NCI-H526 treated with DMSO at 0.1 percent for 48 hours (cell line): ENCODE measurements around the gene RXRA.
A peak's percentile ranks its signal among the peaks of the same experiment; 100 is the strongest.

Experiments used
- DNase-seq: peaks from one replicate; lab custom pipeline; 2025; lab: John Stamatoyannopoulos, UW

The RXRA gene

GRCh38 chr9:134323741-134324358 is 2.4 kb upstream of the RXRA start:
- no peak for DNase-seq

- no peak for DNase-seq
Measured at GRCh38 chr9:134324359-134325095, 1.7 kb upstream of the RXRA start.

GRCh38 chr9:134325096-134325812 is 1.0 kb upstream of the RXRA start:
- no peak for DNase-seq

- DNase-seq, result peak; percentile 2
Measured at GRCh38 chr9:134326724-134327601, 708 bp downstream of the RXRA start.

- no peak for DNase-seq
Measured at GRCh38 chr9:134327671-134328231, 1.5 kb downstream of the RXRA start.

GRCh38 chr9:134328341-134328840 is 2.1 kb downstream of the RXRA start:
- DNase-seq, result no peak

- no peak for DNase-seq
Measured at GRCh38 chr9:134328841-134329575, 2.8 kb downstream of the RXRA start.

GRCh38 chr9:134329576-134329855 is 3.3 kb downstream of the RXRA start:
- DNase-seq, result no peak

- no peak for DNase-seq
Measured at GRCh38 chr9:134329886-134330285, 3.6 kb downstream of the RXRA start.

- DNase-seq, result no peak
Measured at GRCh38 chr9:134330590-134330989, 4.3 kb downstream of the RXRA start.

- no peak for DNase-seq
Measured at GRCh38 chr9:134331186-134332025, 5.2 kb downstream of the RXRA start.

- no peak for DNase-seq
Measured at GRCh38 chr9:134332266-134332665, 6.0 kb downstream of the RXRA start.

- DNase-seq, result no peak
Measured at GRCh38 chr9:134332841-134333233, 6.6 kb downstream of the RXRA start.

GRCh38 chr9:134333234-134333873 is 7.1 kb downstream of the RXRA start:
- no peak for DNase-seq

- DNase-seq, result no peak
Measured at GRCh38 chr9:134333874-134334581, 7.8 kb downstream of the RXRA start.

- no peak for DNase-seq
Measured at GRCh38 chr9:134335061-134335460, 8.8 kb downstream of the RXRA start.

- DNase-seq, result no peak
Measured at GRCh38 chr9:134335486-134336220, 9.4 kb downstream of the RXRA start.

- no peak for DNase-seq
Measured at GRCh38 chr9:134336228-134336627, 10.0 kb downstream of the RXRA start.
